ENCODE results near the gene PCDH11Y.
"Not testable (repeated sequence)": the region's sequence is repeated elsewhere in the genome, so short reads cannot be mapped to it uniquely, and the experiment has no call there.

The PCDH11Y gene

DNA sequence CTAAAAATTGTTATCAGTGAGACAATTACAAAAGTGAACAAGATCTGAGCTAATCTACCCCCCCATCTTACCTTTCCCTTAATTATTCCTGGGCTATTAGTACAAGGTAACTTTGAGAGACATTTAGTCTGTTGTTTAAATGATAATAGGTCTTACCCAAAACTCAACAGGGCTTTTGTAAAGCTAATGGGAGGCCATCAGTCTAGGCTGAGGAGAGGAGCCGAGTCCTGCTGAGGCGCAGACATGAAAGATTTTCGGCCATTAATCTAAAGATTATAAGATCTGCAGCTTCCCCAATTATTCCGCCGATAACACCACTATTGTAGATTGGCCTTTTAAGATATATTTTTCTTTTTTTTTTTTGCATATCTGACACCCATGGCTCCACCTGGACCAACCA lies 708.6 kb downstream of the PCDH11Y start:
- DNase-seq, H3K9me3 Mint-ChIP-seq, H3K27me3 Mint-ChIP-seq, H3K27ac Mint-ChIP-seq, CTCF ChIA-PET, H3K36me3 Mint-ChIP-seq, H3K4me1 Mint-ChIP-seq, H3K4me3 Mint-ChIP-seq: not testable (repeated sequence)

- H3K36me3 Mint-ChIP-seq, H3K4me1 Mint-ChIP-seq, CTCF ChIA-PET, H3K27me3 Mint-ChIP-seq, H3K4me3 Mint-ChIP-seq, DNase-seq, H3K9me3 Mint-ChIP-seq, H3K27ac Mint-ChIP-seq: not testable (repeated sequence)
Measured at GRCh38 chrY:5709788-5710381, 709.8 kb downstream of the PCDH11Y start.

DNA sequence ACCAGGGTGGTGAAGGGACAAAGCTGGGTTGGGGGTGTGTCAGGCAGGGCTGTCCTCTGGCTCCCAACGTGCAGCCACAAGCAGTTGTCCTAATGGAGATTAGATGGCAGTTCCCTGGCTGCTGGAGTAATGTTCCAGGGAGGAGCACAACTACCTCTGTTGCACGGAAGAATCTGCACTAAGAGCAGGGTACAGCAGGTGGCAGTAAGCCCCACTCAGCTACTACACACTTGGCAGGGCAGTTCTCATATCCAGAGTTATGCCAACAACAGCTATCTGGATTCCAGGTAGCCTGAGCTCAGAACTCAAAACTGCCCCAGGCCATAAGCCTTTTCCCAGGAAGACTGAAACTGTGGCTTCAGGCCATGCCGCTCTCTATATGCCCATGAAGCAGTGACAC lies 761.3 kb downstream of the PCDH11Y start:
- H3K27ac Mint-ChIP-seq, H3K36me3 Mint-ChIP-seq, CTCF ChIA-PET, H3K27me3 Mint-ChIP-seq, H3K4me3 Mint-ChIP-seq, H3K4me1 Mint-ChIP-seq, H3K9me3 Mint-ChIP-seq, DNase-seq: not testable (repeated sequence)

GRCh38 chrY:5776485-5776884 lies 776.4 kb downstream of the PCDH11Y start:
- H3K4me1 Mint-ChIP-seq, H3K27ac Mint-ChIP-seq, DNase-seq, H3K36me3 Mint-ChIP-seq, H3K27me3 Mint-ChIP-seq, CTCF ChIA-PET, H3K4me3 Mint-ChIP-seq, H3K9me3 Mint-ChIP-seq: not testable (repeated sequence)

All from activated naive CD4-positive, alpha-beta T cell treated with anti-CD3 and anti-CD28 coated beads, Interleukin-2, amount 10 ng/mL, durations not matched to agents 7 days and 5 days (primary cell).